Right ventricle myocardium inferior (tissue), 1 donor: Measurements from ENCODE around the gene CEACAM21. TPM values are rescaled to one million over a fixed set of nuclear protein-coding genes. Genes with fewer than 3 reads are reported as not detected.
"Not testable (repeated sequence)": the region's sequence is repeated elsewhere in the genome, so short reads cannot be mapped to it uniquely, and the experiment has no call there.

Source experiments
- ATAC-seq: fragments of 200-7000 bp; cut with Tn5 transposase; one replicate; pipeline ENCODE4 v1.9.1; 2020; ENCODE audit warnings: mild to moderate bottlenecking, moderate library complexity
- DNase-seq: peaks from one replicate; pipeline ENCODE4 v3.0.0; 2021; ENCODE audit errors: missing footprints
- intact Hi-C: fragments of 100-400 bp; cut with DNase I; formaldehyde crosslinking; loops from one replicate; pipeline ENCODE4 v1.11.0; 2022
- total RNA-seq: library from RNA; stranded (reverse); fragmentation: NEBNext Ultra II Directional; extraction: Animal tissue kit (Norgen Biotek cat#: 25700); gene quantifications from one replicate; pipeline ENCODE4 v1.2.1, GENCODE V29; 2021
- donor health status: DM: no; HTN: yes; CAD: no; lungs with severe emphysema.

CEACAM21 gene
- total RNA-seq, 1 donor from 2014 or later: 0.76 TPM

DNA sequence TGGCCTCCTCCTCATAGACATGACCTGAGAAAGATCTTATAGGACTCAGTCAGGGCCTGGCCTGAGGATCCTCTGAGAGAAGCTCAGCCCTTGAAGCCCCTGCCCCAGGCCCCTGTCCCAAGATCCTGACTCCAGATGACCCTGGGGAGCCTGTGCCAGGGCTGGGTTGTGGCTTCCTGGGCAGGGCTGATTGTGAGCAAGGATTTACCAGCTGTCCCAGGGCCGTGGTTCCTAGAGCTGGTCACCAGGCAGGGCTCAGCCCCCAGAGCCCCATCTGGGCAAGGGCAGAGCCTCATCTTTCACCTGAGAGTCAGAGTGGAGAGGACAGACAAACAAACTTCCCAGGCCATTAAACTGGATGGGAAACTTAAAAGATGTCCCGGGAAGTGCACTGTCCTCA lies 1.9 kb downstream of the CEACAM21 start:
- DNase-seq: no peak
- no peak for ATAC-seq
- intact Hi-C loops: no loop called here

DNA sequence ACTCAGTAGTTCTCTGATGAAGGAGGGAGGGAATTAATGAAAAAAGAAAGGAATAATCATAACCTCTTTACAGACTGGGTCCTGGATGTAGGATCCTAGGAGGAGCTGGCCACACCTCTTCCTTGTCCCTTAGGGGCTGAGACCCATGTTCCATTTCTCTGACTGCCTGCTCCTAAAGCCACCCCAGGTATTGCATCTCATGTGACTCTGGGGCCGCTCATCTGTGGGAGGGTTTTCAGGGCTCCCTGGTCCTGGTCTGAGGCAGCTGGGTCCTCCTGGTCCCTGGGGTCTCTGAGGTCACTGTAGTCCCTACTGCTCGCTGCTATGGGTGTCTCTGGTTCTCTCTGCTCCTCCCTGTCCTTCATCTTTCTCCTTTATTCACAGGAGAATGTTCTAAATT lies 2.9 kb downstream of the CEACAM21 start:
- DNase-seq (no peak), ATAC-seq (no peak)
- intact Hi-C loops: no loop called here

DNA sequence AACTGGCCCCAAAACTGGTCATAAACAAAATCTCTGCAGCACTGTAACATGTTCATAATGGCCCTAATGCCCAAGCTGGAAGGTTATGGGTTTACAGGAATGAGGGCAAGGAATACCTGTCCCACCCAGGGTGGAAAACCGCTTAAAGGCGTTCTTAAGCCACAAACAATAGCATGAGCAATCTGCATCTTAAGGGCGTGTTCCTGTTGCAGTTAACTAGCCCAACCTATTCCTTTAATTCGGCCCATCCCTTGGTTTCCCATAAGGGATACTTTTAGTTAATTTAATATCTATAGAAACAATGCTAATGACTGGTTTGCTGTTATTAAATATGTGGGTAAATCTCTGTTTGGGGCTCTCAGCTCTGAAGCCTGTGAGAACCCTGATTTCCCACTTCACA lies 5.1 kb downstream of the CEACAM21 start:
- intact Hi-C loops, DNase-seq, ATAC-seq: not testable (repeated sequence)

DNA sequence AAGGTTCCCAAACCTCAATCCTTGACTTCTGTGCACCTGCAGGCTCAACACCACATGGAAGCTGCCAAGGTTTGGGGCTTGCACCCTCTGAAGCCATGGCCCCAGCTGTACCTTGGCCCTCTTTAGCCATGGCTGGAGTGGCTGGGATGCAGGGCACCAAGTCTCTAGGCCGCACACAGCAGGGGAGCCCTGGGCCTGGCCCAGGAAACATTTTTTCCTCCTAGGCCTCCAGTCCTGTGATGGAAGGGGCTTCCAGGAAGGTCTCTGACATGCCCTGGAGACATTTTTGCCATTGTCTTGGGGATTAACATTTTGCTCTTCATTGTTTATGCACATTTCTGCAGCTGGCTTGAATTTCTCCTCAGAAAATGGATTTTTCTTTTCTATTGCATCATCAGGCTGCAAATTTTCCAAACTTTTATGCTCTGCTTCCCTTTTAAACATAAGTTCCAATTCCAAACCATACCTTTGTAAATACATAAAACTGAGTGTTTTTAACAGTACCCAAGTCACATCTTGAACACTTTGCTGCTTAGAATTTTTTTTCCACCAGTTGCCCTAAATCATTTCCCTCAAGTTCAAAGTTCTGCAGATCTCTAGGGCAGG lies 6.7 kb downstream of the CEACAM21 start:
- ATAC-seq, DNase-seq, intact Hi-C loops: not testable (repeated sequence)

DNA sequence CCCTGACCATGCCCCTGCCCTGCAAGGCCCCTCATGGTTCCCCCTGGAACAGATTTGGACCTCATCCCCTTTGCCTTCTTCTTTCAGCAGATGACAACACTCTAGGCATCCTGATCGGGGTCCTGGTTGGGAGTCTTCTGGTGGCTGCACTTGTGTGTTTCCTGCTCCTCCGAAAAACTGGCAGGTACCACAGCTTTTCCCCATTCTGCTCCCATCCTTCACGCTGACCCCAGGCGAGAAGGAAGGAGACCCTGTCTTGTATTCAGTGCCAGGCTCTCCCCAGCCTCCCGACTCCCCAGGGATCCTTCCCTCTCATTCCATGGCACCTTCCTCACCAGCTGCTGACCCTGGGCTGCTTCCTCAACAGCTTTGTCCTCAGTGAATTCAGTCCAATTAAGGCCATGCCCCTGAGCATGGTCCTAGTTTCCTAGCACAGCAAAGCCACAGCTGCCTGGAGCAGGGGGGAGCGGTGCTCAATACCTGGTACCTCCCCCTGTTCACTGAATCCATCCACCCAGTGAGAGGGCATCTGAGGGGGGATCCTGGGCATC lies 8.4 kb downstream of the CEACAM21 start:
- ATAC-seq: no peak

DNA sequence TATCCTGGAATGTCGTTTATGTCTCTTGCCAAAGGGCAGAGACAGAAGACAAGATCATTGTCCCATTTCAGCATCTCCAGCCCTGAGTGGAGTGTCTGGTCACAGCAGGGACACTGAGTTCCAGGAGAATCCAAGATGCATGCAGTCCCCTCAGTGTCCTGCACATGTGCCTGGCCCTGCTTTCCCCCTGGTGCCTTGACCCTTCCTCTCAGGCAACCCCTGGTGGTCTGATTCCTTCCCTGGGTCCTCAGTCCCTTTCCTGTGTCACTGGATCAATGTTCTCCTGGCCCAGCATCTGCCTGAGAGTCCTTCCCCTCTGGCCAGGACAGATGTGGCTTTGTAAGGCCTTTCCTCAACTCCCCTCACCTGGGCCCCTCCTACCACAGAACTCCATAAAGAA lies 9.0 kb downstream of the CEACAM21 start:
- DNase-seq: no peak
- no peak for ATAC-seq
- intact Hi-C loops: no loop called here

More for the DNA sequence above, 8.4 kb downstream of the CEACAM21 start:
- no peak for DNase-seq
- intact Hi-C loops: no loop called here

DNA sequence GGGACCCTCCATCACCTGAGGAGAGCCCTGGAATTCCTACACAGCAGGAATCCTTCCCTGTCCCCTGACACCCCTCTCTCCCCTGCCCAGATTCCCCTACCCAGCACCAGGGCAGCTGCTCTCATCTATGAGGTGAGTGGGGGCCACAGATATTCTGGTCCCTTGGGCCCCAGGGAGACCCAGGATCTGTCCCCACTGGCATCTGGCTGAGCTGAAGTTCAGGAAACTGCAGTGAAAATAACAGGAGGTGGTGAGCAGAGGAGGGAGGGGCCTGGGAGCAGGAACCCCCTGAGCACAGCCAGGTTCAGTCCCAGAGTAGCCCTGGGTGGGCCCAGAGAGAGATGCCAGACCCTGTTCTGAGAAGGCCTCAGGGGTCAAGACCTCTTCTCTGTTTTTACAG lies 10.1 kb downstream of the CEACAM21 start:
- intact Hi-C loops: no loop called here
- ATAC-seq (no peak), DNase-seq (no peak)

DNA sequence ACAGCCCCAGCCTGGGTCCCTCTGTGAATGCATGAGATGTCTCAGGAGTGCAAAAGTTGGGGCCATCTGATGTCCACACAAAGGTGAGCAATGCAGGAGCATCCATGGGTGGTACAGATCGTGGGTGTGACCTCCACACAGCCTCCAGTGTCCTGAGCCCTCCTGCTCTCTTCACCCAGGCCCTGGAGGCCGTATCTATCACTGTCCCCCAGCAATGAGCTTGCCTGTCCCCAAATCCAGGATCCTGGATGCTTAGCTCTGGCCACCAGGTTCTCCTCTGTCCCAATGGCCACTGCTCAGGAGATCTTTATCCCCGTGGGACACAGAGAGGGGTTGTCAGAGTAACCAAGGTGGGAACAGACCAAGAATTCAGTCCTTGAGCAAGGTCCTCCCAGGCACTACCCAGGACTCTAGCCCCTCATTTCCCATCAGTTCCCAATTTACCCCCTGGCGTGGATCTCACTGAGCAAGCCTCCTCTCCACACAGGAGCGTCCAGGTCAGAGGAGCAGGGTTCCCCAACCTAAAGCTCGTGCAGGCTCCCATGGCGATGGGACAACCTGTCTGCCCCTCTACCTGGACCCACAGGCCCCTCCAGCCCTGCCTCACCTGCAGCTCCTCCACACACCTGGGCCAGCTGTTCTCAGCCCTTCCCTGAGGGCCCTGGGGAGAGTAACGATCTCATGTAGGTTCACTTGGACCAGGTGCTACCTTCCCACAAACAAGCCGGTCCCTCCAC lies 11.3 kb downstream of the CEACAM21 start:
- intact Hi-C loops: no loop called here
- DNase-seq (no peak), ATAC-seq (no peak)

DNA sequence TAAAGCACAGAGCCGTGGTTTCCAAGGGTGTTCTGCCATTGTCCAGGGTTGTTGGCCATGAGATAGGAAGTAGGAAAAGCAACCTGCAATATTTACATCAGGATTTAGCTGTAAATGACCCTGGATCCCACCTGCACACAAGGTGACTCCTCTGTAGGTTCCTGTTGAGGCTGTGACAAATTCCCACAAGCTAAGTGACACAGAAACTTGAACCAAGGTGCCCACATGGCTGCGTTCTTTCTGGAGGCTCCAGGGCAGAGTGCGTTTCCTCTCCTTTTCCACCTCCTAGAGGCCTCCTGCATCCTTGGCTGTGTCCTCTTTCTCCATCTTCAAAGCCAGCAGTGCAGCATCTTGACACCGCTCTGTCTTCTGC lies 11.9 kb downstream of the CEACAM21 start:
- intact Hi-C loops: no loop called here
- DNase-seq: no peak
- no peak for ATAC-seq

DNA sequence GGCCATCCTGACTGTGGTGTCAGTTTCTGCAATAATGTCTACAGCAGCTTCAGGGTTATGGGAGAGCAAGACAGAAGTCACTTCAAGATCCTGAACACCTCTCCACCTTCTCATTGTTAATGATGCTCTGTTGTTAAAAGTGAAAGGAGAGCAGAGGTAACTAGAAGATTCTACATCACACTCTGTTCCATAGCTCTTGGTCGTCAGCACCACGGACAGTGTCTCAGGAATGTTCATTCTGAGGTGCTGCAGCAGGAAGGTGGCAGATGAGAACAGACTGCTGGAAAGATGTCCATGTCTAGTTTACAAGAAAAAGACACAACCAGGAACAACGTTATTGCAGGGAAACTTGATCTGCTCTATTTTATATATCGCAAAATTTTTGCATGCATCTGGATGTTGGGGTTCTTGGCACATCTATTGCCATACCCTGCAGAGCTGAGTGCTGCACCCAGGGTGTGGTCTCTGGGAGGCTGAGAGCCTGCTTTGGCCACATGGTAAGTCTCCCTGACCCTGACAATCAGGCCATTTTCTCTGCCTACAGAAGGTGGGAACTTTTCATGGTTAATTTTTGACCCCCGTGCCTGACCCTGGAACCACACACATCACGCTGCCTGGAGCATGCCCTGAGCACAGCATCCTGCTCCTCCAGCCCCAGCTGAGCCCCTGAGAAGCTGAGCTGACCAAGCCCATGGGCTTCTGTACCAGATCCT lies 12.7 kb downstream of the CEACAM21 start:
- ATAC-seq (no peak), DNase-seq (no peak)
- intact Hi-C loops: no loop called here

DNA sequence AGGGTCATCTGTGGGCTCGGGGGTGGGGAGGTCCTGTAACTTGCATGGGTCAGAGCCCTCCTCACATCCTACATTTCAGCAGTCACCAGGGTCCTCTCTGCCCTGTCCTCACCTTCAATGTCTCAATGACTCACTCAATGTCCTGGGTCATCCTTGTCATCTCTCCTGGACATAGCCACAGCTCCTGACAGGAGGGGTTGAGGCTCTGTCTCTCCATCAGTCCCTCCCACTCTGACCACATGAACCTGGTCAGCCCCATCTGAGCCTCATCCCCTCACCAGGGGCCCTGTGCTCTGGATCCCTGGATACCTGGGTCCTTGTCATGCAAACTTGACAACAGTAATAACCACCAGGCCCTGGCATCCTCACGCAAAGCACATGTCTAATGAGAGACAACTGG lies 13.4 kb downstream of the CEACAM21 start:
- no peak for DNase-seq
- intact Hi-C loops: no loop called here
- no peak for ATAC-seq

DNA sequence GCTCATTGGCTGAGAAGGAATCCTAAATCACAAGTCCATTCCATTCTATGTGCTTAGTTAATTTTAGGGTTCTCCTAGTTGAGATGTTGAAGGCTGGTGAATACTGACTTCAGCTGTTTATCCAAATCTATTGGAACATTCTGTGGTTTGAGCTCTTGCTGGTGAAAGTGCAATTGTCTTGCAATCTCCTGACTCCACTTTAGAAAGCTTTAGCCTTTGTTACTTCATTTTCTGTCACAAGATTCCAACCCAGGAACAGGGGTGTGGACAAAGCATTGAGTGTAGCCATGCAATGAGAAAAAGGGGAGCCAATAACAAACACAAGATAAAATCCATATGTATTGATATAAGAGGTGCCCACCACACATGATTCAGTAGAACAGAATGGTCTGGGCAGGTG lies 15.0 kb downstream of the CEACAM21 start:
- ATAC-seq: no peak
- DNase-seq: no peak
- intact Hi-C loops: no loop called here

DNA sequence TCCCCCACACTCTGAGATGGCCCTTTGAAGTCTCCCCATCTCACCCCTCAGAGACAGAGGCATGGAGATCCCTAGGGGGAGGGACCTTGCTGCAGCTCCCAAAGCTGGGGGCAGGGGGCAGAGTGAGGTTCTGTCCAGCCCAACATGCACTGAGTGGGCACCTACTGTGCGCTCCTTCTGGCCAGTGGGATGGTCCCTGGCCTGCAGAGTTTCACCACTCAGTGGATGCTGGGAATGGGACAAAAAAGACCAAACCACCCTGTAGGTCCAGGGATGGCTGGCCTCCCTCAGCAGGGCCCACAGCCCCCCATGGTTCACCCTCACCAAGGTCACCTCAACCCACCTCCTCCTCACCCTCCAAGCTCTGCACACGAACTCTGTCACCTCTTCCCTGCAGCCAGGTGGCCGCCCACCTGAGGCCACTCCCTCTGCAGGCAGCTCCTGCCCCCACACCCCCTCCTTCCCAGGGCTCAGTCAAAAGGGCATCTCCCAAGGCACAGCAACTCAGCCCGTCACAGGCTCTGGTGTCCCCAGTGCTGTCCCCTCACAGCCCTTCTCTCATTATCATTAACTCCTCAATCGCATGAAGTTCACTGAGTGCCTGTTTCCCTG lies 16.1 kb downstream of the CEACAM21 start:
- intact Hi-C loops: no loop called here
- ATAC-seq (no peak), DNase-seq (no peak)

DNA sequence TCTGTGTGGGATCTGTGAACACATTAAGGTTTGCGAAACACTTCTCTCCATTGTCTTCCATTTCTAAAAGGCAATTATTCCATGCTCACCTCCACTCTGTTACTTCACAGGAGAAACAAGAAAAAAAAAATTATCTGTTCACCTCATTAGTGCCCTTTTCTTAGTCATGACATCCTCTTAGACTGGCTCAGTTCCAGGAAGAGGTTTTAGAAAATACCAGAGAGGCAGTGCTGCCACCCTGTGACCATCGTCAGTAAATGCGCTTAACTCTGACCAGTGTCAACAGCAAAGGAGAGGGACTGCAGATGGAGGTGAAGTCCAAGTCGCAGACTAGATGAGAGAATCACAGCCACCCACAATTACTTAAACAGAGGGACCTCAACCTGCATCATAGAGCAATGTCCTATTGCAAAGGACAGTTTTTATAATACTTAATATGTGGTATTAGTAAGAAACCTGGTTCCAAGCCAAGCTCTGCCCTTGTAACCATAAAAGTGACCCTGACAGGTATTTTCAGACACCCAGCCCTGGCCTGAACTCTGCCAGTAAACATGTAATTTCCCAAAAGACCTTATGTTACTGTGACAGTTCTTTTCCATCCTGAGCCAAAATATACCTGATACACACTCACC lies 19.4 kb downstream of the CEACAM21 start:
- no peak for DNase-seq
- peak; percentile 48 for ATAC-seq
- intact Hi-C loops: no loop called here

DNA sequence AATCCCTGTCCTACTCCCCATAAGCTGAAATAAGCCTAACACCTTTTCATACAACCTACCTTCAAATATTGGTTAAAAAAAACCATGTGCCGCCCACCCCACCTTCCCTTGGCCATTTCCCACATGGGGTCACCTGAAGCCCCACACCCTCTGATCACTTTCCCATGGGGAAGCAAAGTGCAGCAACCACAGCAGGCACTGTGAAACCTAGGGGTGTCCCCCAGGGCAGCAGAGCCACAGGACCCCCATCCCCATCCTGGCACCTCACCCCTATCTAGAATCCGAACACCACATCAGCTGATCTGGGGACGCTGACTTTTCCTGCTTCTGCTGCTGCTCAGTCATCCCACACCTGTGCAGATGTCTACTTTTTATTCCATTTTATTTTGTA lies 19.9 kb downstream of the CEACAM21 start:
- ATAC-seq (no peak), DNase-seq (no peak)
- intact Hi-C loops: no loop called here

DNA sequence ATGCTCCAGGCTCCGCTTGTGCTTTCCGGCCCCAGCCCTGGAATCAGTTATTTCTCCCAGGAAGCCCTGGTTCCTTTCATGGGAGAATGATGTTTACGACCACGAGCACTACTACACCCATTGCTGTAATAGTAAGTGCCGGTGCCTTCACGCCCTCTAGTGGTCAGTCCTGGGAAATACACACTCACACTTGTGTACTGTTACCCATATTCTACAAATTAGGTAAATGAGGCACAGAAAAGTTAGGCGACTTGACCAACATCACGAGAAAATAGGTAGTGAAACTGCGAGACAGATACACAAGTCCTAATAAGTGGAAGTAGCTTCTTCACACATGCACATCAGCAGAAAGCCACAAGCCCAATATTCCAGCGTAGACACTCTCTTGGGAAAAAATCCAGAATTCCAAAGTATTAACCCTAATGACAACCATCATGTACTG lies 21.7 kb downstream of the CEACAM21 start:
- DNase-seq (peak; percentile 80), ATAC-seq (peak; percentile 68)
- intact Hi-C loops: no loop called here

DNA sequence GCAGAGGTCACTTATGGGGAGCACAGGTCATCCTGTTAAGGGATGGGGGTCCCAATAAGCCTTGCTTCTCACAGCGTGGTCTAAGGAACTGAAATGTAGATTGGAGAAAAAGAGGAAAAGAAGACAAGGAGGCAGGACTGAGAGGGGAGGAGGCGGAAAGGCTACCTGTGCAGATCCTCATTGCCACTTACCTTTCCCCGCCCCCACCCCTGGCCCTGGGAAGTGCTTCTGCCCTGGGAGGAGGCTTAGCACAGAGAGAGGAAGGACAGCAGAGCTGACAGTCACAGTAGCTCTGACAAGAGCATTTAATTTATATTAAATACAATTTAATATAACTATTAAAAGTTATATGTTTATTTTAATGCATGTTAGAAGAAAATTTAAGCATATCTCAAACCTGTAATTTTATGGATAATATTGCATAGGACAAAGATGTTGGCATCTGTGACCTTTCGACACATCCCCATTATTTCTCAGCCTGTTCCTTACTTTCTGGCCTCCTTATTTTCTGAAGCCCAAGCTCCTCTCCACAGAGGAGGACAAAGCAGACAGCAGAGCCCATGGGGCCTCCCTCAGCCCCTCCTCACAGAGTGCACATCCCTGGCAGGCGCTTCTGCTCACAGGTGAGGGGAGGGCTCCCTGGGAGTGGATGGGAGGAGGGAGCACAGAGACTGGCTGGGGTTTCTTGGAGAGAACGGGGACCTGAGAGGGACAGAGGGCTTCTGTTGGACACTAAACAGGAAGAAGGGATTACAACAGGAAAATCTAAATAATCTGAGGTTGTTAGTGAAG lies 23.4 kb downstream of the CEACAM21 start:
- ATAC-seq (no peak), DNase-seq (no peak)
- intact Hi-C loops: no loop called here

DNA sequence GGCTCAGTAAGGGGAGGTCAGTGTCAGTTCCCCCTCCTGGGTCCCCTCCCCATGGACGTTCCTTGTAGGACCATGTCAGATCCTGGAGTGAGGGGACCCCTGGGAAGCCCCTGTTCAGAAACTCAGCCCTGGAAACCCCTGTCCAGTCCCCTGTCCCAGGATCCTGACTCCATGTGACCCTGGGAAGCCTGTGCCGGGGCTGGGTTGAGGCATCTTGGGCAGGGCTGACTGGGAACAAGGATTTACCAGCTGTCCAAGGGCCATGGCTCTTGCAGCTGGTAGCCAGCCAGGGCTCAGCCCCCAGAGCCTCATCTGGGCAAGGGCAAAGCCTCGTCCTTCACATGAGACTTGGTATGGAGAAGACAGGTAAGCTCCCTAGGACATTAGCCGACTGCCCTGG lies 25.8 kb downstream of the CEACAM21 start:
- DNase-seq: no peak
- ATAC-seq: no peak
- intact Hi-C loops: no loop called here
